H1 (cell line): ENCODE measurements around the gene SEZ6L. TPM values are rescaled to one million over a fixed set of nuclear protein-coding genes. Genes with fewer than 3 reads are reported as not detected.

Experiments
- EZH2 ChIP-seq: fragments of 200-600 bp; sonication (generic); IDR thresholded peaks from 2 replicates; pipeline ENCODE4 v1.7.1; 2012; ENCODE audit warnings: low read depth, mild to moderate bottlenecking, moderate library complexity, low read length, inconsistent platforms; ENCODE audit not compliant: severe bottlenecking
- SP4 ChIP-seq: IDR thresholded peaks from 2 replicates; pipeline ENCODE4 v1.6.1; 2012; ENCODE audit warnings: low read length, inconsistent platforms
- polyA plus RNA-seq, 7 experiments: library from polyadenylated mRNA; depleted of rRNA in 3 of 7; stranded (reverse) in 5 of 7; unstranded in 2 of 7; fragments of >200 nt in 5 of 7; fragments of 200-250 nt in 2 of 7; gene quantifications; 1 replicate in 5 of 7; 2 replicates in 1 of 7; 4 replicates in 1 of 7; pipeline versions ENCODE4 v1.2.1 to v1.2.3, GENCODE V29; 2011 to 2013; ENCODE audit warnings: missing spikeins in 2 of 7, mixed read lengths in 2 of 7
- total RNA-seq: library from RNA; stranded (reverse); fragmentation: NEBNext Ultra II Directional; extraction: Animal tissue kit (Norgen Biotek cat#: 25700); gene quantifications from 2 replicates; pipeline ENCODE4 v1.2.1, GENCODE V29; 2021

The SEZ6L gene
- total and polyA plus RNA-seq, 2 of the 8 experiments (the other 6 are each of a cell fraction or from before 2014, with no cell fraction given), result 0.06 to 0.33 TPM

DNA sequence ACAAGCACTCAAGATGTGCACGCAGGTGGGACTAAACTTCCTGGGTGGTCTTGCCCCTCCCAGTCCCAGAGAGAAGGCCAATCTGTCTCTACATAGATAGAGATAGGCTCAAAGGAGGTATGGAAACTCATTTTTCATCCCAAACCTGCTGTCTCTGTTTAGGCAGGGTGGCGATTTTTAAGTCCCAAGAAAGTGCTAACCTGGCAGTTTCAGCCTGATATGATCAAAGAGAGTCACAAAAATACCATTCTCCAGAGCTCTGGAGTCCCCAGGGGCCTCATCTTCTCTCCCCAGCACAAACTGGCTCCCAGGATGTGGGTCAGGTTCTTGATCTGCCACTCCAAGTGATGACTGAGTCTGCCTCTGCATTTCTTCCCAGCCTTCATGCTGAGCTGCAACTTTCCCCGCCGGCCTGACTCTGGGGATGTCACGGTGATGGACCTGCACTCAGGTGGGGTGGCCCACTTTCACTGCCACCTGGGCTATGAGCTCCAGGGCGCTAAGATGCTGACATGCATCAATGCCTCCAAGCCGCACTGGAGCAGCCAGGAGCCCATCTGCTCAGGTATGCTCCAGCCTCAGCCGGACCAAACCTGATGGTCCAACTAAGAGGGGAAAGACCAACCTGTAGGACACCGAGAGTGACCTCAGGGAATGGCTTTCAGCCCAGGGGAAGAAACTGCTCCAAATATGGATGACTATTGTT, 129.5 kb downstream of the SEZ6L start (continued):
- TF ChIP-seq EZH2 (no peak), SP4 (no peak)
